Osteocyte (in vitro differentiated cells): ENCODE data around the gene VIT. TPM values are rescaled to one million over a fixed set of nuclear protein-coding genes. Genes with fewer than 3 reads are reported as not detected.

Experiments used
- DNase-seq: peaks from one replicate; pipeline ENCODE4 v3.0.0; 2021; ENCODE audit warnings: mixed read lengths; ENCODE audit not compliant: unreplicated experiment; ENCODE audit errors: extremely low spot score
- H3K27ac Mint-ChIP-seq: one replicate; pipeline ENCODE4 v1.8.0; 2021; ENCODE audit warnings: mild to moderate bottlenecking, mixed read lengths; ENCODE audit not compliant: unreplicated experiment
- H3K27me3 Mint-ChIP-seq: one replicate; pipeline ENCODE4 v1.8.0; 2021; ENCODE audit warnings: mixed read lengths; ENCODE audit not compliant: unreplicated experiment
- H3K36me3 Mint-ChIP-seq: one replicate; pipeline ENCODE4 v1.8.0; 2021; ENCODE audit warnings: mixed read lengths; ENCODE audit not compliant: unreplicated experiment
- H3K4me1 Mint-ChIP-seq: one replicate; pipeline ENCODE4 v1.8.0; 2021; ENCODE audit warnings: mixed read lengths; ENCODE audit not compliant: unreplicated experiment
- H3K4me3 Mint-ChIP-seq: one replicate; pipeline ENCODE4 v1.8.0; 2021; ENCODE audit warnings: mild to moderate bottlenecking, moderate library complexity, mixed read lengths; ENCODE audit not compliant: unreplicated experiment
- H3K9me3 Mint-ChIP-seq: one replicate; pipeline ENCODE4 v1.8.0; 2021; ENCODE audit warnings: mixed read lengths; ENCODE audit not compliant: unreplicated experiment
- total RNA-seq: library from RNA; stranded (reverse); gene quantifications from 2 replicates; pipeline ENCODE4 v1.2.1, GENCODE V29; 2021
- TF ChIP-seq, protein P1 (sequence below): fragments of 200-600 bp; sonication (generic); IDR thresholded peaks from 2 replicates; pipeline ENCODE4 v1.5.0; 2021; ENCODE audit warnings: antibody characterized with exemption, mild to moderate bottlenecking, moderate library complexity

VIT gene
- total RNA-seq, 1 donor from 2014 or later = 11.4 TPM

DNA sequence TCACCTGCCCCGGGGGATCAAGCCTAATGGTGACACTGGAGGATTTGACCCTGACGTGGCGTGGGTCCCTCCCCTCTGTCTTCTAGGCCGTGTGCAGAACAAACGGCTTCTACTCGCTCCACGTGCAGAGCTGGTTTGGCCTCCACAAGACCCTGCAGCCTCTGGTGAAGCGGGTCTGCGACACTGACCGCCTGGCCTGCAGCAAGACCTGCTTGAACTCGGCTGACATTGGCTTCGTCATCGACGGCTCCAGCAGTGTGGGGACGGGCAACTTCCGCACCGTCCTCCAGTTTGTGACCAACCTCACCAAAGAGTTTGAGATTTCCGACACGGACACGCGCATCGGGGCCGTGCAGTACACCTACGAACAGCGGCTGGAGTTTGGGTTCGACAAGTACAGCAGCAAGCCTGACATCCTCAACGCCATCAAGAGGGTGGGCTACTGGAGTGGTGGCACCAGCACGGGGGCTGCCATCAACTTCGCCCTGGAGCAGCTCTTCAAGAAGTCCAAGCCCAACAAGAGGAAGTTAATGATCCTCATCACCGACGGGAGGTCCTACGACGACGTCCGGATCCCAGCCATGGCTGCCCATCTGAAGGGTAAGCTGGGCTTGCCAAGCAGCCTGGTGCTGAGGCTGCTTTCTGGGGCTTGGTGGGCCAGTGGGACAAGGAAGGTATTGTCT is 112.0 kb downstream of the VIT start:
- DNase-seq = peak; percentile 80
- H3K36me3 Mint-ChIP-seq = no peaks in the 10 kb centered on the region
- no peaks in the 10 kb centered on the region for H3K9me3 Mint-ChIP-seq
- H3K27me3 Mint-ChIP-seq = no peaks in the 10 kb centered on the region
- no peak overlapping the region for H3K27ac Mint-ChIP-seq
- H3K4me3 Mint-ChIP-seq = no peak overlapping the region
- no peaks in the 10 kb centered on the region for H3K4me1 Mint-ChIP-seq
- TF ChIP-seq, protein P1, sequence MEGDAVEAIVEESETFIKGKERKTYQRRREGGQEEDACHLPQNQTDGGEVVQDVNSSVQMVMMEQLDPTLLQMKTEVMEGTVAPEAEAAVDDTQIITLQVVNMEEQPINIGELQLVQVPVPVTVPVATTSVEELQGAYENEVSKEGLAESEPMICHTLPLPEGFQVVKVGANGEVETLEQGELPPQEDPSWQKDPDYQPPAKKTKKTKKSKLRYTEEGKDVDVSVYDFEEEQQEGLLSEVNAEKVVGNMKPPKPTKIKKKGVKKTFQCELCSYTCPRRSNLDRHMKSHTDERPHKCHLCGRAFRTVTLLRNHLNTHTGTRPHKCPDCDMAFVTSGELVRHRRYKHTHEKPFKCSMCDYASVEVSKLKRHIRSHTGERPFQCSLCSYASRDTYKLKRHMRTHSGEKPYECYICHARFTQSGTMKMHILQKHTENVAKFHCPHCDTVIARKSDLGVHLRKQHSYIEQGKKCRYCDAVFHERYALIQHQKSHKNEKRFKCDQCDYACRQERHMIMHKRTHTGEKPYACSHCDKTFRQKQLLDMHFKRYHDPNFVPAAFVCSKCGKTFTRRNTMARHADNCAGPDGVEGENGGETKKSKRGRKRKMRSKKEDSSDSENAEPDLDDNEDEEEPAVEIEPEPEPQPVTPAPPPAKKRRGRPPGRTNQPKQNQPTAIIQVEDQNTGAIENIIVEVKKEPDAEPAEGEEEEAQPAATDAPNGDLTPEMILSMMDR = no peak

DNA sequence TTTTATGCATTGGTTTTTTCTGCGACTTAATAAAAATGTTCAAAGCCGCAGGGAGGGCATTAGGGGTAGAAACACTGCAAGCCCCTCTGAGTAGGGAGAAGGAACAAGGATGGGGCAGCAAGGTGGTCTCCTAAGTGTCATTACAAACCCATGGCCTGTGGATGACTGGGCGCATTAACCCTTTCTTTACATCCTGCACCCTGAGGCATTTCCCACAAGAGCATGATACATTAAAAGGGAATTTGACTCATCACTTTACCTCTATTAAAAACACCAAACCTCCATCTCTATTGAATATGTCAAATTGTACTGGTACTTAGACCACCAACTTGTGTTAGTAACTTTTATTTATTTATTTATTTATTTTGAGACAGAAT is 112.5 kb downstream of the VIT start:
- Mint-ChIP-seq H3K36me3 (no peaks in the 10 kb centered on the region), H3K27me3 (no peaks in the 10 kb centered on the region), H3K4me1 (no peaks in the 10 kb centered on the region), H3K27ac (no peak overlapping the region), H3K9me3 (no peaks in the 10 kb centered on the region), H3K4me3 (no peak overlapping the region)
- TF ChIP-seq, protein P1 = no peak
- DNase-seq = no peak

DNA sequence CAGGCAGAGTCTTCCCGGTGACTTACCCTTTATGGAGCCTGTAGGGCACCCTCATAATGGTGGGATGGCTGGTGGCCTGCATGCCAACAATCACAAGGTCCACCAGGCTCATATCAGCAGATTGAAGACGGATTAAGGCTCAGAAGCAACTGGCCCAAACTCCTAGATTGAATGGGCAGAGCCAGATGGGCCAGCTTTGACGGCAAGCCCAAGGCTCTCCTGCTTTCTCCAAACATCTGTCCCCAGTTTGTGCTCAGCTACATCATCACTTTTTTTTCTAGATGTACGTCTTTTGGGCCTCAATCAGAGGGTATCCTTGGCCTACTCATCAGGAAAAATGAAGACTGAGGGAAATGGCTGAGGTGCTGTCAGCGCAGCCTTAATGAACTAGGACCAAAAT is 114.6 kb downstream of the VIT start:
- H3K9me3 Mint-ChIP-seq = no peaks in the 10 kb centered on the region
- H3K27me3 Mint-ChIP-seq = no peaks in the 10 kb centered on the region
- H3K36me3 Mint-ChIP-seq = no peaks in the 10 kb centered on the region
- TF ChIP-seq, protein P1 = no peak
- no peak overlapping the region for H3K4me3 Mint-ChIP-seq
- H3K27ac Mint-ChIP-seq = no peak overlapping the region
- H3K4me1 Mint-ChIP-seq = no peaks in the 10 kb centered on the region
- no peak for DNase-seq

DNA sequence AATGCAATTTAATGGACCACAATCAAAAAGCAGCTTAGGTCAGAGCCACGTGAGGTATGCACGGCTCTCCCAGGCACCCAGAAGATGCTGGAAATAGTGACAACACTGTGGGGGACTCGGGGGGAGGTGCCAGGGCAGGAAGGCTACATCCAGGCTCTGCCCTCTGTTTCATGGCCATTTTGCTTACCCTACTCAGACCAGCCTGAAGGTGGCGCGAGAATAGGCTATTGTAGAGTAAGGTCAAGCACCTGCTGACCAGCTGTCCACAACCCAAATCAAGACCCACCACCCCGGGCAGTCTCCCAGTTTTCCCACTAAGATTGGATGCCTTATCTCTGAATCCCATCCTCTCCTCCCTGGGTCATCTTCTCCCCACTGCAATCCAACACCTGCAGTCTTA is 115.7 kb downstream of the VIT start:
- Mint-ChIP-seq H3K36me3 (no peaks in the 10 kb centered on the region), H3K4me1 (no peaks in the 10 kb centered on the region), H3K4me3 (no peak overlapping the region), H3K27me3 (no peaks in the 10 kb centered on the region), H3K27ac (no peak overlapping the region), H3K9me3 (no peaks in the 10 kb centered on the region)
- DNase-seq = no peak
- TF ChIP-seq, protein P1 = peak; percentile 14

DNA sequence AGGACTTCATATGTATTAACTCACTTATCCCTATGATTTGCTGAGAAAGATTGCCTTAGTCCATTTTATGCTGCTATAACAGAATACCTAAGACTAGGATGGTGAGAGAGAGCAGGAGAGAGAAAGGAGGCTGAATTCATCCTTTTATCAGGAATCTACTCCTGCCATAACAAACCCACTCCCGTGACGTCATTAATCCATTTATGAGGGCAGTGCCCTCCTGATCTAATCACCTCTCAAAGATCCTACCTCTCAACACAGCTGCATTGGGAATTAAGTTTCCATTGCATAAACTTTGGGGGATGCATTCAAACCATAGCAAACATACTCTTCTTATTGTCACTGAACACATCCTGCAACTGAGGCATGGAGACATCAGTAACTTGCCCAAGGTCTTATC is 122.0 kb downstream of the VIT start:
- H3K9me3 Mint-ChIP-seq = no peaks in the 10 kb centered on the region

More for the DNA sequence above, 122.0 kb downstream of the VIT start:
- Mint-ChIP-seq H3K4me3 (no peak overlapping the region), H3K36me3 (no peaks in the 10 kb centered on the region), H3K27ac (no peak overlapping the region), H3K27me3 (no peaks in the 10 kb centered on the region), H3K4me1 (no peaks in the 10 kb centered on the region)
- TF ChIP-seq, protein P1 = no peak
- no peak for DNase-seq
